GM23338 (cell line): ENCODE results near the gene TOM1L2.

Experiments
- EZH2 ChIP-seq: fragments of 200-600 bp; sonication (generic); IDR thresholded peaks from one replicate; pipeline ENCODE4 v1.8.0; 2017; ENCODE audit warnings: antibody characterized with exemption, mild to moderate bottlenecking, low read depth; ENCODE audit not compliant: unreplicated experiment
- TF ChIP-seq, protein P1 (sequence below): IDR thresholded peaks from one replicate; pipeline ENCODE4 v1.6.1; 2018; ENCODE audit warnings: antibody characterized with exemption; ENCODE audit not compliant: unreplicated experiment

DNA sequence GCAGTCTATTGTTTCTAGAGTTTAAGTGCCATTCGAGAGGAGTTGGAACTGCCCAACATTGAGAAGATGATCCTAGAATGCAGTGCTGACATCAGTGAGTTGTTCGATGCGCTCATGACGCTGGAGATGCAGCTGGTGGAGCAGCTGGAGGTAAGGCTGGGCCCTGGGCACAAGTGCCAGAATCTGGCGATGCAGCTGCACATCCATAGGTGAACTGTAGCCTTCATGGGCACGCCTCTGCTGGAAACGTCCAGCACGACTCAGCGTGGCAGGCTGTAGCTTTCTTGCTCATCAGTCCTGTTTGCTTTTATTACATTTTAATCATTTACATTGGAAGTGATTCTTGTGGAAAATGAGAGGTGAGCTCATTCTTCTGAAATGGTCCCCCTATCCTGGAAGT, 32.1 kb upstream of the TOM1L2 start:
- TF ChIP-seq EZH2: no peak
- TF ChIP-seq, protein P1, sequence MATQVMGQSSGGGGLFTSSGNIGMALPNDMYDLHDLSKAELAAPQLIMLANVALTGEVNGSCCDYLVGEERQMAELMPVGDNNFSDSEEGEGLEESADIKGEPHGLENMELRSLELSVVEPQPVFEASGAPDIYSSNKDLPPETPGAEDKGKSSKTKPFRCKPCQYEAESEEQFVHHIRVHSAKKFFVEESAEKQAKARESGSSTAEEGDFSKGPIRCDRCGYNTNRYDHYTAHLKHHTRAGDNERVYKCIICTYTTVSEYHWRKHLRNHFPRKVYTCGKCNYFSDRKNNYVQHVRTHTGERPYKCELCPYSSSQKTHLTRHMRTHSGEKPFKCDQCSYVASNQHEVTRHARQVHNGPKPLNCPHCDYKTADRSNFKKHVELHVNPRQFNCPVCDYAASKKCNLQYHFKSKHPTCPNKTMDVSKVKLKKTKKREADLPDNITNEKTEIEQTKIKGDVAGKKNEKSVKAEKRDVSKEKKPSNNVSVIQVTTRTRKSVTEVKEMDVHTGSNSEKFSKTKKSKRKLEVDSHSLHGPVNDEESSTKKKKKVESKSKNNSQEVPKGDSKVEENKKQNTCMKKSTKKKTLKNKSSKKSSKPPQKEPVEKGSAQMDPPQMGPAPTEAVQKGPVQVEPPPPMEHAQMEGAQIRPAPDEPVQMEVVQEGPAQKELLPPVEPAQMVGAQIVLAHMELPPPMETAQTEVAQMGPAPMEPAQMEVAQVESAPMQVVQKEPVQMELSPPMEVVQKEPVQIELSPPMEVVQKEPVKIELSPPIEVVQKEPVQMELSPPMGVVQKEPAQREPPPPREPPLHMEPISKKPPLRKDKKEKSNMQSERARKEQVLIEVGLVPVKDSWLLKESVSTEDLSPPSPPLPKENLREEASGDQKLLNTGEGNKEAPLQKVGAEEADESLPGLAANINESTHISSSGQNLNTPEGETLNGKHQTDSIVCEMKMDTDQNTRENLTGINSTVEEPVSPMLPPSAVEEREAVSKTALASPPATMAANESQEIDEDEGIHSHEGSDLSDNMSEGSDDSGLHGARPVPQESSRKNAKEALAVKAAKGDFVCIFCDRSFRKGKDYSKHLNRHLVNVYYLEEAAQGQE: no peak
